HG03159 (cell line): ENCODE data around the gene EGFLAM.

Source experiments
- ATAC-seq: cut with Tn5 transposase; IDR thresholded peaks from one replicate; pipeline ENCODE4 v1.9.1; 2021; ENCODE audit warnings: mild to moderate bottlenecking, moderate library complexity; ENCODE audit not compliant: unreplicated experiment

Gene EGFLAM

DNA sequence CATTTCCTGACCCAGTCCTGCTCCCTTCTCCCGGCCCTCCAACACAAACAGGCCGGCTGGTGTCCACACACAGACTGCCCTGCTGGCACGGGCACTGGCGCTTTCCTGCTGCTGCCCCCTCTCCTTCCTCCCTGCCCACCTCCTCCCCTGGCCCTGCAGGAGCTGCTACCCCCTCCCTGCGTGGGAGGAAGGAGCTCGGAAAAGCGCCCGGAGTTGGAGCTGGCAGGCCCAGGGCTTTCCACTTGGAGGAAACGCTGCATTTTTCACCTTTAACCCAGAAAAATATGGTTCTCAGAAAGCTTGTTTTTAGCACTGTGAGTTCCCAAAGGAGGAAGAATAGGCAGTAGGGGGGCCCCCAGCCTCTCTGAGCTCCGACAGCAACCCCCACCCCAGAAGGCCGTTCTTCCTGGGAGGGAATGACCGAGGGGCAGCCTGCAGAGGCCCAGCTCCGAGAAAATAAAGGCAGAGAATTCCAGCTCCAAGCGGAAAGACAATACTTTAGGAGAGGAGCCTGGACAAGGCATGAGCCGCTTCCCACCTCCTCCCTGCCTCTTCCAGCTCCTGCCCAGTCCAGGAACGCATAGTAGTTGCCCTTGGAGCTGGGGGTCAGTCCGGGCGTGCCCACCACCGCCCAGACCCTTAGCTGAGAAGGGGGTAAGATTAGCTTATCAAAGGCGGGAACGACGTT lies 209.1 kb downstream of the EGFLAM start:
- no peak for ATAC-seq

DNA sequence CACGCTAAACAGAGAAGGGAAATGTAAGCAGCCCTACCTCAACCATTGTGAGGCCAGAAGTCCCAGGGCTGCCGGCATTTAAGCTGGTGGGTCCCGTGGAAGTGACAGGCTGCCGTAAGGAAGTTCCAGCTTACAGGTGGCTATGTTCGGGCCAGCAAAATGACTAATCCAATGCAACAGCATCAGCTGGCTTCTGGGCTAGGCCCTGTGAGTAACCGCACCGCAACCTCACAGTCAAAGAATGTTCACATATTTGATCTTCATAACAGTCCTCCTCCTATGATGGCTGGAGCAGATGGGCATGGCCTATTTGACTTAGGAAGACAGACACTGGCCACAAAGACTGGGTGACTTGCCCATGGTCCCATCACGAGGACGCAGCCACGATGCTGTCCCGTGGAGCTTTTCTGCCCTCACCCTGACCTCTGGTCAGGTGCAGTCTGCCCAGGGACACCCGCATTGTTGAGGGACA lies 209.9 kb downstream of the EGFLAM start:
- ATAC-seq = no peak

DNA sequence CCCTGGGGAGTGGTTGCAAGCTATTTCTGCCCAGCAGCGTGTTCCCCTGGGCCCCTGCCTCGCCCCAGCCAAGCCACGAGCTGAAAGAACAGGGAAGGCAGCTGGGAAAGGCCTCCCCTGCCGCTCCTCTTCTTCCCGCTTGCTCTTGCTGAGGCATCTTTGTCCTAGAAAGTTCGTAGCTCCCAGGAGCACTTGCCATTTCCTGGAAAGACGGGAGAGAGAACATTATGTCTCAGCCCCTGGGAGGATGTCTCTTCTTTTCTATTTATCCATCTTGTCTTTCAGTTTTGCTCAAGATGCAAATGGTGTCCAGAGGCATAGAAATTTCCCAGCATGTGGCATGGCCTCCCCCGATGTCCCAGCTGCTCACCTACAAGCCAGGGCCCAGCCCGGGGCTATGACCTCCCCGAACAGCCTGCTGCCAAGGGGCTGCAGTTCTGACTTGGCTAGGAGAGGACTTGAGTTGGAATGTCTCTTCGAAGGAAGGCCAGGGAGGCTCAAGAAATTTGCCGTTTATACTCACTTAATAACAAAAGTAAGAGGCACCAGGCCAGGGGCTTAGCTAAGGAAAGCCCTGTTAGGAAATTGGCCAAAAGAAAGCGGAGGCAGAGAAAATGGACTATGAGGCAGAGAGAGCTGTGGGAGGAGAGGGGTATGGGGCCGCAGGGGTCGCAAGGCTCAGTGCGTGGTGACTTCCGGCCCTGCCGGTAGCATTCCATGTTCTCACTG lies 210.8 kb downstream of the EGFLAM start:
- no peak for ATAC-seq

DNA sequence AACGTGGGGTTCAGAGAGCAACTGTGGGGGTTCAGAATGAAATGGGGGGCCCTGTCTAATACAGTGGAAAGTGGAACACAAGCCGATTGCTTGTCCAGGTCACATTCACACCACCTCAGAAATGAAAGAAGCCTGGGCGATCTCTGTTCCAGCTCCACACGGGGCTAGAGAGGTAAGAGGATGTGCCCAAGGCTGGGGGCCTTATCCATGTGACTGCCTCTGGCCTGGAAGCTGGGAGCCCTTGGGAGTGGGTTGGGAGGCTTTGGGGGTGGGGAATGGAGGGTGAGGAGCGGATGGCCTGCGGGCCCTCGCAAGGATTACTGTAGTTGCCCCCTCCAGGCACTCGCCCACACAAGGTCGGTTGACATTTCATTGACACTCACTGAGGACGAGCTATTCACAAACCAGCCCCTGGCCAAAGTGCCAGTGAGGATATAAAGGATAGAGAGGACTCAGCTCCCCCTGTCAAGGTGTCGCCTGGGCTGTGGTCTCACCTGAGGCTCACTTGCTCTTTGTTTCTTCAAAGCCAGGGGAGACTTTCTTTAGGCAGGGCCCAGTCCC lies 211.4 kb downstream of the EGFLAM start:
- ATAC-seq = no peak

DNA sequence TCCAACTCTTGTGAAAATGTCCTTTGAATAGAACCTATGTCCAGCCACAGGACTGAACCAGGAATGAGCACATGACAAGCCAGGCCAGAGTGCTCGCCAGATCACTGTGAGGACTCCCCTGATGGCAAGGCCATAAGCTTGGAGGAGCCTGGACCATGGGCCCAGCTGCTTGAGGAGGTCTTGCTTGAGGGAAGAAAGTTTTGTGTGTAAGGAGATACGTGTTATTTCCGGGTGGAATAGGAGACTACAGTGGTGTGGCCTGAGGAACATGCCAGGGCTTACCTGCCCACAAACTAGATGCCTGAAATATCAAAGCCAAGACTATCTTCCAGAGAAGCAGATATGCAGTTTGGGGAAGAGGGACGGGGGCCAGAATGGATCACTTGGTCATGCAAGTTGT lies 213.3 kb downstream of the EGFLAM start:
- no peak for ATAC-seq

DNA sequence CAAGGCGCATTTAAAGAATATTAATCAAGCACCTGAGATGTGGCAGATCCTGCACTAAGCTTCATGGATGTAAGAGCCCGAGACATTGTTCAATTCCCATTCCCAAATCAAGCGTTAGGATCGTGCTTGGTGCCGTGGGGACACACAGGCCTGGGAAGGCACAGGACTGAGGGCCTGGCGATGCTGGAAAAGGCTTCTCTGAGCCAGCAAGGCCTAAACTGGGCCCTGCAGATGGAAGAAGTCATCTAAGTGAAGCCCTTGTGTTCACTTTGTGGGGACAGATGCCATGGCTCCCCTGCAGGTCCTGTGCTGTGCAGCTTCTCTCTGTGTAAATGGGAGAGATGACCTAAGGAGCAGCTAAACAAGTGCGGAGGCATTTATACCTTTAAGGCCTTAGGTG lies 214.2 kb downstream of the EGFLAM start:
- ATAC-seq = no peak

DNA sequence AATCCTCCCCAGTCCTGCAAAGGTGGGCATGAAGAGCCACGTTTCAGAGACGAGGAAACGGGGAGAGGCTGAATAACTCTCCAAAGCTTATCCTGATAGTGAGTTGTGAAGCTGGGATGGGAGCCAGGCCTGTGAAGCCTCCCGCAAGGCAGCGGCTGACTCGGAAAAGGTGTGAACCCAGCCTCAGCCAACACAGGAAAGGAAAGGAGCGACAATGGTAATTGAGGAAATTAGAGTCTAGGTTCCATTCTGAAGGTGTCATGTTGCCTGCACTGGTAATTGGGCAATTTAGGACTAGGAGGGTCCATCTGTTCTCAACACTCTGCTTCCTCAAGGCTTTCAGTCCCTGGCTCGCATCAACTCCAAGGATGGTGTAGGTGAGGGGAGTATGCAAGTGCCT lies 214.6 kb downstream of the EGFLAM start:
- no peak for ATAC-seq

DNA sequence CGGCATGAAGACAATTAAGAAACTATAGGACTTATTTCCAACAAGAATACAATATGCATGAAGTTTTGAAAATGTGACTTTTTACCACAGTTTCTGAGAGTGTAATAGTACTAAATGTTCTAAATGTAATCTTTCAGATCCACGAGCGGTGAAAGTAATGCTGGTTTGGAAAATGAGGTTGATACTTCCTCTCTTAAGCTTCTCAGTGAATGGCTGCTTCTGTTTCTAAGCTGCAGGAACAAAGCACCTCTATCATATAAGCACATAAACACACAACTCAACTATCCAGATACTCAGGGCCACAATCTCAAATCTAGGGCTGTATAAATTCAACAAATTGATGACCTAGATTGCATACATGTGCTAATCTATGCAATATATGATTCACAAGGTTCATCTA lies 219.8 kb downstream of the EGFLAM start:
- ATAC-seq = no peak

DNA sequence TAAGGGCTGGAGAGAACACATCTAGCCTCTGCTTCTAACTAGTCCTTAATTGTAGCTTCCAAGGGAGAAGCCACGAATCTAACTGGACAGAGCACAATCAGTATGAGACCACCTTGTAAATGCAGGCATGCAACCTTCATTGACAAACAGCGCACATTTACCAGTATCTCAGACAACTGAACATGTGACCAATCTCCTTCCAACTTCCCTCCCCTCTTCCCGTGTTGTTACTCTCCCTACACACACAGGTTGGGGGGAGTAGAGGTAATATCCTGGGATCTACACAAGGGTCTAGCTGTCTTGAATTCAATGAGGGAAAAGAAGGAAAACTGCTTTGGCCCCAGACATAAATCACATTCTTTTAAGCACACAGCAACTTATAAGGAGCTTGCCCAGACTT lies 220.5 kb downstream of the EGFLAM start:
- ATAC-seq = no peak

DNA sequence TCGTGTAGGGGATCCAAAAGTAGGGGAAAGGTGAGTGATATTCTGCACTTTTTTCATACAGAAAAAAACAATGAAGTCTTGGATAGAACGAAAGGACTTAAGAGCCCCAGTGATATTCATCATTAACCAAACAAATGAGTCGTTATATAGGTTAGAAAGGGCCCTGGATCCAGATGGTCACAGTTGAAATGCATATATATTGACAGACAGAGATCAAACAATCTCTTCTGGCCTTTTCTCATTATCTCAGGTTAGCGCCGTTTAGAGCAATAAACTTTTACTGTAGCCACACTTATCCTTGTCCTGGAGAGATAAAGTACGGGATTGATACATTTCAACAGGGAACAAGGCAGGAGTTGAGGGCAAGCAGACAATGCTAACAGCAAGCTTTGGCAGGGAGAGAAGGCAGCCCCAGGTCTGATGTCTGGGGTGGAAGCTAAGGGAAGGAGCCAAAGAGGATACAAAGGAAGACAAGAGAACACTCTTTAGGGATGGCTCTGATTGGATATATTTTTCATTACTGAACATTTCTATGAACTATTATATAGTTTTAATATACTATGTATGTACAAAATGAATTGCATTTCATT lies 221.1 kb downstream of the EGFLAM start:
- ATAC-seq = no peak

DNA sequence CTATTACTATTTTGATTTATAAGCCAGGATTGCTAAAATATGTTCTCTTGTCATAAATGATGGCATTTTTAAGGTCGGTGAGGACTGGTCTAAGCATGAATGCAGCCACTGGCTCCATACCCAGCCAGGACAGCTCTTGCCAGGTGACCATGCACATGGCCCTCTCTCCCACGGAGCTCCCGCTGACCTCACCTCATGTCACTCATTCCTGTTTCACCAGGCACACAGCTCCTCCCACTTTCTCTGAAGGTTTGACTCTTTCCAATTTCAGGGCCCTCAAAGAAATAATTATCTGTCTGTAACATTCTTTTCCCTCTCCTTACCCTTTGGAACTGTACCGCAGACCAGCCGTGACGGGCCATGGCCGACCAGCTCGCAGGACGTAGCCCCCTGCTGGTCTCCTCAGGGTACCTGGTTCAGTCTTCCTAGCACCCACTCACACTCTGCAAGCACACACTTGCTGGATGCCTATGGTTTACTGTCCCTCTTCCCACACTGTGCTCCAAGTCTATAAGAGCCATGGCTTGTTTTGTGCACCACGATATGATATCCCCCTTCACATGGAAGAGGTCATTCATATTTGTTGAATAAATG lies 225.5 kb downstream of the EGFLAM start:
- no peak for ATAC-seq

DNA sequence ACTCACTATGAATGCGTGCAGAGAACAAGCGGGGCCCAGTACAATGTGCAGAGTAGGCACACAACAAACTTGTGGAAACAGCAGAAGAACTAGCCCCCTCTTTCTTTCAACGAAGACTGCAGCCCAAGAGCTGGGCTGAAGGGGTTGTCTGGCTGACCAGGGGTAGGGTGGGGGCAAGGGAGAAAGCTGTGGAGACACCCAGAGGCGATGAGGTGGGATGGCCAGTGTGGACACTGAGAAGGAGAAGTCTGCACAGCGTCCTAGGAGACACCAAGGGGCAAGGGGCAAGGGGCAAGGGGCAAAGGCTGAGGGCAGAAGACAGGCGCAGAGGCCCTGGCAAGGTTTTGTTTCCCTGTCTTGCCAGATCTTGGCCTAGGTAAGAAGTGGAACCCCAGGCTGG lies 235.8 kb downstream of the EGFLAM start:
- ATAC-seq = no peak

DNA sequence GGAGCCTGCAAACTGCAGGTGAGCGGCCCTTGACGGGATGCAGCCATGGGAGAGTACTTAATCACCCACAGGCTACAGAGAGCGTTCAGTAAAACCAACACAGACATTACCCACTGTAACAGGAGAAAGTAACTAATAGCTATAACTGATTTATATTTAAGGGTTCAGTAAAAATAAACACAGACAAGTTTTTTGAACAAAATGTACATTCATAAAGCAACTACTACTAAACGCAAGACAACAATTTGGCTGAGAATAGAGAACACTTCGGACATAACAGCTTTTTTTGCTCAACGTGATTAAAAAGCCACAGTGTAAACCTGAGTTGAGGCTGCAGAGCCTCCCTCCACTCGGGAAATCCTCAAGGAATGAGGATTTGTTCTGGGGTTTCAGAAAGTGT lies 236.4 kb downstream of the EGFLAM start:
- ATAC-seq = no peak

DNA sequence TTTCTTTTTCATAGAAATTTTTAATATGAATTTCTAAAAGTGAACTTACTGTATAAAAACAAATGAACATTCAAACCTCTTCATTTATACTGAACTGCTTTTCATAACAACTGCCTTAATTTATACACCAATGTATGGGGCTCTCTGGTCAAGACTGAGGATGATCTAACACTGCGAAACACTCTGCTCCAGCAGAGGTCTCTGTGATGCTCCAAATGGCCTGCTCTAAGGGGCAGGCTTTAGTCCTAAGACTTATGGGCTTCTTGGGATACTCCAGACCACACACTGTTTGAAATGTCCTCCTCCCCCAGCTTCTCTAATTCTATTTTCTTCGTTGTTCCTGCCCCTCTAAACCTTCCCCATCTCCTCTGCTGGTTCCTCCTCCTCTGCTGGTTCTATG lies 239.6 kb downstream of the EGFLAM start:
- no peak for ATAC-seq

DNA sequence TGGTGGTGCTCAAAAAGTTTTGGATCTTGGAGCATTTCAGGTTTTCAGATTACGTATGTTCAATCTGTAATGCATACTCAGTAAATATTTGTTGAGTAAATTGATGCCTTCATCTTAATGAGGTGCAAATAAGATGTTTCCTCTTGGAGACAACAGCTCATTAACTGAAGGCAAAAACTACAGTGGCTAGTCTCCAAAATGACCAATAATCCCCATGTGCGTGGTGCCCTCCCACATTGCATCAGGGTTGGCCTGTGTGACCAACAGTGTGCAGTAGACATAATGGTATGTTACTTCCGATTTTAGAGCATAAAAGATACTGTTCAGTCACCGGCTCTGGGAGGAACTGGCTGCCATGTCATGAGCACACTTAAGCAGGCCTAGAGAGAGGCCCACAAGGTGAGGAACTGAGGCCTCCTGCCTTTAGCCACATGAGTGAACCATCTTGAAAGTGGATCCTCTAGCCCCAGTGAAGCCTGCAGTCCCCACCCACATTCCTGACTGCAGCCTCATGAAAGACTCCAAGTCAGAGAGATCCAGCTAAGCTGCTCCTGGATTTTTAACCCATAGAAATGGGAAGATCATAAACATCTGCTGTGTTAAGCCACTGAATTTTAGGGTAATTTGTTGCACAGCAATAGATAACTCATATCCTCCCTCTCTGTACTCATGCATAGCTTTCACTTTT lies 242.4 kb downstream of the EGFLAM start:
- ATAC-seq = no peak

DNA sequence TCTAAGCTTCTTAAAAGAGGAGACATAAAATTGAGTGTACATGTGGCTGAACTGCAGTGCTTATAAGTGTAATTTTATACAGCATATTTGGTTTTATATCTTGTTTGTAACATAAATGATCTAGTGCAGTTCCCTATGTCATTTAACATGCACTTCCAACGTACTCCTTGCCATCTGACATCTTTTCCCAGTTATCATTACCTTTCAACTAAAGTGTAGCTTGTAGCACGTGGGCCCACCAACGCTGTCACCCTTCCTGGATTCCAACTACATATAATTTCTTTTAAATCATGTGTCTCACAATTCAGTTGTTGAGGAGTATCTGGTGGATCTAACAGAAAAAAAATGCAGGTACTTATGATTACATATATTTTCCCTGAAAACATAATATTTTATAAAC lies 247.9 kb downstream of the EGFLAM start:
- ATAC-seq = no peak

DNA sequence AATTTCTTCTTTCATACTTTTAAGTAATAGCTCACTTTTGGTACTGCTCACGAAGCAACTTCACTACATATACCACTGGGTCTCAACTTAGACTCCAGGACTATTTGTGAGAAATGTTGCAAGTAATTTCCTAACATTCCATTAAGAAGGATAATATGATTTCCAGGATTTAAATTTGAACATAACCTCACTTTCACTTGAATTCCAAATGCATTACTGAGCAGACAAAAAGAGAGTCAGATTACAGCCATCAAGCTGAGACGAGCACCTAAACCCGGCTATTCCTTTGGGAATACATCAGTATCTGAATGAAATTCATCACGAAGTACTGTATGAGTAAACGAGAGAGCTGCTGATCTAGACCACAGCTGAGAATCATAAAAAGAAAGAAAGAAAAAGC lies 250.8 kb downstream of the EGFLAM start:
- ATAC-seq = no peak
